ENCODE results near the gene HOXC10.

DNA sequence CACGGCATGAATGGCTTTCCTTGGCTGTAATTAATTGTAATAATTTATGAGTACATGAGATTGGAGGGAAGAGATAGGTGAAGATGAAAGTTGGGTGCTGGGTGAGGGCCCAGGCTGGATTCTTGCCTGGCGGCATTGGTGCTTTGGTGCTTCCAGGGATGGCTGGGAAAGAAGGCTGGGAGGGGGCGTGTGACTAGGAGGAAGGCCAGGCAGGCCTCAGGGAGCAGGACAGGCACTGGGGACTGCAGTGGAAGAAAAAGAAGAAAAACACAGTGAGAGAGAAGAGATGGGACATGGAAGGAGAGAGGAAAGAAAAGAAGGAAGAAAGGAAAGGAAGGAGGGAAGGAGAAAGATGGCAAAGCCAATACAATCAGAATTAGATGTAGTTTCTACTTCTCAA lies 18.7 kb downstream of the HOXC10 start:
- TF ChIP-seq POLR2AphosphoS5 (IDR thresholded peaks at IDR 0.05; ENCODE audit: borderline replicate concordance, low read depth, low read length), result no peak
- no peak for TF ChIP-seq EZH2 (IDR thresholded peaks at IDR 0.05)
- no peak for TF ChIP-seq FOXP2 (optimal IDR thresholded peaks at IDR 0.05; ENCODE audit: control extremely low read depth, extremely low read length, insufficient read depth)

Measured in SK-N-MC (cell line).